Activated CD4-positive, alpha-beta T cell treated with anti-CD3 and anti-CD28 coated beads, Interleukin-2, amount 50 U/mL, for 16 hours (primary cell): ENCODE measurements around the gene SH3GL1.

ENCODE experiments used
- DNase-seq: peaks from one replicate; pipeline ENCODE4 v3.0.0-alpha.2; 2020

The SH3GL1 gene

DNA sequence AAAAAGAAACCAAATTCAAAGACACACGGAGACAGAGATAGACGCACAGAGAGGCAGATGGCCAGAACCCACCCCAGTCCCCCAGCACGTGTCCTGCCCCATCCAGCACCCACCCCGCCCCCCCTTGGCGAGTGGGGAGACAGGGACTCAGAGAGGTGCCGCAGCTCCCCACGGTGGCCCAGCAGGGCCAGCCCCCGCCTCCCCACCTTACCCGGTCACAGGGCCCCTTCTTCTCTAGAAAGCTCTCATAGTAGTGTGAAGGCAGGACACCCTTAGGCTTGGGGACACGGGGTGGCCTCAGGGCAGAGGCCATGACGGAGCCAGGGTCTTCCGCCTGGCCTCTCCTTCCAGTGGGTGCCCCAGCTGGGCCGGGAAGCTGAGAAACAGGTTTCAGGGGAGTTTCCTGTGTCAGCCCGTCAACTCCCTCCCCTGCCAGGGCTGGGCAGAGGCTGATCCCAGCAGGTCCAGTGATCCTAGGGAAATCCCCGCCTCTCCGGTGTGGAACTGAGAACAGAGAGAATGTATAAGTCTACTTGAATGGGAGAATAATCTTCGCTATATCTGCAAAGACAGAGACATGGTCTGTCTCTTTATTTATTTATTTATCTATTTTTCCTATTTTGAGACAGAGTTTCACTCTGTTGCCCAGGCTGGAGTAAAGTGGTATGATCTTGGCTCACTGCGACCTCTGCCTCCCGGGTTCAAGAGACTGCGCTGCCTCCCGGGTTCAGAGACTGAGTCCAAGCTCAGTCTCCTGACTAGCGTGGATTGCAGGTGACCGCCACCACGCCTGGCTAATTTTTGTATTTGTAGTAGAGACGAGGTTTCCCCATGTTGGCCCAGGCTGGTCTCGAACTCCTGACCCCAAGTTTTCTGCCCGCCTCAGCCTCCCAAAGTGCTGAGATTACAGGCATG, 61.6 kb downstream of the SH3GL1 start, which contains the start of gene STAP2:
Gene STAP2, minus strand, starts transcription at position 387 of the 915 bp plus-strand sequence. Its CDS starts 74 bp downstream, at position 313.
- no peak for DNase-seq

DNA sequence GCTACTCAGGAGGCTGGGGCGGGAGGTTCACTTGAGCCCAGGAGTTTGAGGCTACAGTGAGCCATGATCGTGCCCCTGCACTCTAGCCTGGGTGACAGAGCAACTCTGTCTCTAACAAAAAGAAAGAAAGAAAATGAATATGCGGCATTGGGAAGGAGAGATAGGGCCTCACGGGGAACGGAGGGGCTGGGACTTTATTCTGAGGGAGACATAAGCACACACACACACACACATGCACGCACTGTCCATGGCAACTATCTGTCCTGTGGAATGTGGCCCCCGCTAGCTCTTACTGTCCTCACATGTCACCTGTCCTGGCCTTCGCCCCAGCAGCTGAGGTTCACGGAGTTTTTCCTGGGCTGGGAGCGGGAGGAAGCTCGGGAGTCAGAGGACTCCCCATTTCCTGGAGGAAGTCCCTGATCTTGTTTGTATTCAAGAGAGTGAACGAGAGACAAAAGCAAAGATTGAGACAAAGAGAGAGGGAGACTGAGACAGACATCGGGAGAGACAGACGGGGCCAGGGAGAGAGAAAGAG, 62.4 kb downstream of the SH3GL1 start:
- DNase-seq, result no peak

DNA sequence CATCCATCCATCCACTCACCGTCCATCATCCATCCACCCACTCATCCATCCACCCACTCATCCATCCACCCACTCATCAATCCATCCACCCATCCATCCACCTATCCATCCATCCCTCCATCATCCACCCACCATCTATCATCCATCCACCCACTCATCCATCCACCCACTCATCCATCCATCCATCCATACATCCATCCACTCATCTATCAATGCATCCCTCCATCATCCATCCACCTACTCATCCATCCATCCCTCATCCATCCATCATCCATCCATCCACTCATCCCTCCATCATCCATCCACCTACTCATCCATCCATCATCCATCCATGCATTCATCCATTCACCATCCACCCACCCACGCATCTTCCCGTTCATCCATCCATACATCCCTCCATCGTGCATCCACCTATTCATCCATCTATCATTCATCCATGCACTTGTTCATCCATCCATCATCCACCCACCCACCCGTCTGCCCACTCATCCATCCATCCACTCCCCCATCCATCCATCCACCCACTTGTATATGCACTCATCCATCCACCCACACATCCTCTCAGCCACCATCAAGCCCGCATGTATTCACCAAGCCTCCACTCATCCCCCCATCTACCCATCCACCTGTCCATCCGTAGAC, 65.3 kb downstream of the SH3GL1 start:
- DNase-seq, result no peak

DNA sequence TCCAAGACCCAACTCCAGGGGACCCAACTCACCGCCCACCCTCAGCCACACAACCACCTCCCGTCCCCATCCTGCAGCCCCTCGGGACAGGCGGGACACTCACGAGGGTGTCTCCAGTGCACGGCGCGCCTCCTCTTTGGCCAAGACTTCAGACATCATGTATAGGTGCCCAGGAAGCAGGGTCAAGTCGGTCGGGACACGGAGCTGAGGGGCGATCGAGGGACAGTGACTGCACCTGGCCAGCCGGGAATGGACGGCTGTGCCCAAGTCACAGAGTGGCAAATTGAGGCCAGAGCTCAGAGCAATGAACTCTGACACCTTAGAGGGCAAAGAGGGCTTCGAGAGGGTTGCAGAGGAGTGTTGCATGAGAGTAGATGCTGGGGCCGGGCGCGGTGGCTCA, 70.5 kb downstream of the SH3GL1 start:
- DNase-seq, result no peak

DNA sequence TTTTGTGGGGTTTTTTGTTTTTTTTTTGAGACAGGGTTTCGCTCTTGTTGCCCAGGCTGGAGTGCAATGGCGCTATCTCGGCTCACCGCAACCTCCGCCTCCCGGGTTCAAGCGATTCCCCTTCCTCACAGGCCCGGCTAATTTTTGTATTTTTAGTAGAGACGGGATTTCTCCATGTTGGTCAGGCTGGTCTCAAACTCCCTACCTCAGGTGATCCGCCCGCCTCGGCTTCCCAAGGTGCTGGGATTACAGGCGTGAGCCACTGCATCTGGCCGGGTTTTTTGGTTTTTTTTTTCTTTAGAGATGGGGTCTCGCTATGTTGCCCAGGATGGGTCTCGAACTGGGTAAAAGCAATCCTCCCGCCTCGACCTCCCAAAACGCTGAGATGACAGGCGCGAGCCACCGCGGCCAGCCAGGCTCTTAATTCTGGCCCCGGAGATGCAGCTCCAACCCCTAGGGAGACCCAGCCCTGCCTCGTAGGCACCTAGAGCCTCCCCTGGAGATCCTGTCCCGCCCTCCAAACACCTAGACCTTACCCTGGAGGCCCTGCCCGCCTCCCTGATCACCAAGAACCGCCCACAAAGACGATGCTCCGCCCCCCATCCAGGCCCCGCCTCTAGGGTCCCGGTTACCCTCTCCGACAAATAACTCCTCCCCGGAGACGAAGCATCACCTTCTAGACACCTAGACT, 71.2 kb downstream of the SH3GL1 start:
- peak; percentile 55 for DNase-seq

DNA sequence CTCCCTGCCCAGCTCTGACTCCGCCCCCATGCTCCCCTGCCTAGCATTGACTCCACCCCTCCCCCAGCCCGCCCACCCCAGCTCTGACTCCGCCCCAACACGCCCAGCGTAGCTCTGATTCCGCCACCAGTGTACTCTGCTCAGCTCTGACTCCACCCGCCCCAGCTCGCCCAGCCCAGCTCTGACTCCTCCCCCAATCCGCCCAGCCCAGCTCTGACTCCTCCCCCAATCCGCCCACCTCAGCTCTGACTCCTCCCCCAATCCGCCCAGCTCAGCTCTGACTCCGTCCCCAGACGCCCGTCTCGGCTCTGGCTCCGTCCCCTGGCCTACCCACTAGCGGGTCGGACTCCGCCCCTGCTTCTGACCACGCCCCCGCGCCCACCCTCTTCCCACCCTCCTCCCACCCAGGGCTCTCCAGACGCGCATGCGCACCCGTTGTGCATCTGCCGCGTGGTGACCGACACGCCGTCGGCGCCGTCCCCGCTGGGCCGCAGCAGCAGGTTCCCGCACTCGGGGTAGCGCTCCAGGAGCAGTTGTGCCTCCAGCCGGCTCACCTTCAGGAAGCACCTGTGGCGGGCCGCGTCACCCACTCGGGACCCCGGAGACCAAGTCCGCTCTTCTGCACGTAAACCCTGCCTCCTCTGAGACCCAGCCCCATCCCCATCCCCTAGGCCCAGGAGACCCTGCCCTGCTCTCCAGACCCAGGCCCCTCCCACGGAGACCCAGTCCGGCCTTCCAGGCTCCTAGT, 71.9 kb downstream of the SH3GL1 start:
- peak; percentile 97 for DNase-seq

DNA sequence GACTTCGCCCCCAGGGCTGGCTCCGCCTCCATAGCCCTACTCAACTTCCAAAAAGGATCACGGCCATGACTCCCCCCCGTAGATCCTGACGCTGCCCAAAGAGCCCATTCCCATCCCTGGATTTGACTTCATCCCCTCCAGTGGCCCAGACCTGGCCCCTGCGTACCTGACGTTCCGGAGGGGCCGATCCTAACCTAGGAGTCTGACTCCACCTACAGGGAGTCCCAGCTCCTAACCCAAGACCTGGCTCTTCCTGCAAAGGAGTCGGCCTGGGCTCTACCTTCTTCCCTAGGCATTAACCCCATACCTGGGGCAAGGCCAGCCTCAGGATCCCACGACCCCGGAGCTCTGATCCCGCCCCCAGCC, 72.5 kb downstream of the SH3GL1 start:
- no peak for DNase-seq

DNA sequence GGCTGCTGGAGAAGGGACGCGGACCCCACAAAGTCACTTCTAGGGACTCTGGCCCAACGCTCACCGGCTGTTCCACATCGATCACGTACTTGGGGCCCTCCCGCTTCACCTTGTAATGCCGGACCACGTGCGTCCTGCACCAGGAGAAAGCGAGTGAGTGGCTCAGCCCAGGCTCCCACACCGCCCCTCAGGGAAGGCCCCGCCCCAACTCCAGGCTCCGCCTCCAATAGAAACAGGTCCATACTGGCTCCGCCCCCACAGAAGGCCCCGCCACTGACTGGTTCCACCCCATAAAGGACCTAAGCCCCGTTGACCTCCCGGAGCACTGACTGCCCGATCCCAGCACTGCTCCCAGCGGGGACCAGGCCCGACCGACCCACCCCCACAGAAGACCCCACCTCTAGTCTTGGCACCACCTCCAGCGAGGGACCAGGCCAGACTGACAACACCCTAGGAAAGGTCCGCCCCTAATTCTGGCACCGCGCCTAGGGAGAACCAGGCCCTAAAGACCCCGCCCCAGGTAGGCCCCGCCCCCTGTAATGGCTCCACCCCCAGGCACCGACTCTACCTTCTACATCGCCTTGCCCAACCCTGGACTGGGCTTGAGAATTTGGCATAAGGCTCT, 73.0 kb downstream of the SH3GL1 start:
- DNase-seq, result peak; percentile 76

DNA sequence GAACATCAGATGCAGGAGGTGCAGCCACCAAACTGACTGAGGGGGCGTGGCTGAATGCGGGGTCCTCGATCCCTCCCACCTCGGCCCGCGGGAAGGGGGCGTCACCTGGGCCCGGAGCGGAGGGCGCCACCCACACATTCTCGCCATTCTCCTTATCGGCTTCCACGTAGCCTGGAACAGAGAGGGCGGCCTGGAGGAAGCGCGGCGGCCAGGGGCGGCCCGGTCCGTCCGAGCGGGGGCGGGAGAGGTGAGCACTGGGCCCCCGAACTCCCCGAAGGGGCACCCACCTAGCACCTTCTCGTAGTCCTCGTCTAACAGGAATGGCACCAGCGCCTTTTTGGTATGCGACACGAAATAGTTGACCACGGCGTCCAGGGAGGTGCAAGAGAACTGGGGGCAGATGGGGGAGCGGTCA, 73.5 kb downstream of the SH3GL1 start:
- peak; percentile 27 for DNase-seq

DNA sequence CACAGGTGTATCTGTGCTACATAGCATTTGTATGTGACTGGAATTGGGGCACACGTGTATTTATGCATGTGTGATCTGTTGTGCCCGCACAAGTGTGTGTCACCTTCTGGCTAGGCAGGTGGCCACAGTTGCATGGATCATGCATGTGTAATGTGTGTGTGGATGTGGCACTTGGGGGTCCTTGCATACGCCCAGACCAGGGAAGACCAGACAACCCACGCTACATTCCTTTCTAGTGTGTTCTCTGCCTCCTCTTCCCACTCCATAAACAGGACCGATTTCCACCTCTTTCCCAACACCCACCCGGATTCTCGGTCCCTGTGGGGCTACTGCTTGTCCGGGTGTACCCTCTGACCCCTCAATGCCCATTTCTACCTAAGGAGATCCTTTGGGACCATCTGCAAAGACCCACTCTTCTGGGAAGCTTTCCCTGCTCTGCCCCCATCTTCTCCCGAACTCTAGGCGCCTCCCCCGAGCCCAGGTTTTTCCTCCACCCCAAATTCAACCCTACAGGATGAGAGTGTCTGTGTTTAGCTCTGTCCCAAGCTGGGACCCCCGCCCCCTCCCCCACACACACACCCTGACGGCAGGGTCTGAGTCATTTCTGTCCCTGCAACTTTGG, 74.0 kb downstream of the SH3GL1 start:
- DNase-seq, result no peak

DNA sequence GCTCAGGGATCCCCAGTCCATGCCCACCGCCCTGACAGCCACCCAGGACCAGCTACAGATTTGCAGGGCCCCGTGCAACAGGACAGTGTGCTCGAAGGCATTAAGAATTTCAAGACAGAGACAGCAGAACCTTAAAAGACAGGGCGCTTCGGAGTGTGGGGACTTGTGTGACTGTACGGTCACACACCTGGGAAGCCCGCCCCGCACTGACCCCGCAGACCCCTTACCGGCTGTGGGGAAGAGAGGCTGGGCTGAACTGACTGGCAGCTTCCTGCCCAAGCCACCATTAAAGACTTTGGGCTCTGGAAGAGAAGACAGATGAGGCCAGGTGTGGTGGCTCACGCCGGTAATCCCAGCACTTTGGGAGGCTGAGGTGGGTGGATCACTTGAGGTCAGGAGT, 76.1 kb downstream of the SH3GL1 start:
- no peak for DNase-seq

DNA sequence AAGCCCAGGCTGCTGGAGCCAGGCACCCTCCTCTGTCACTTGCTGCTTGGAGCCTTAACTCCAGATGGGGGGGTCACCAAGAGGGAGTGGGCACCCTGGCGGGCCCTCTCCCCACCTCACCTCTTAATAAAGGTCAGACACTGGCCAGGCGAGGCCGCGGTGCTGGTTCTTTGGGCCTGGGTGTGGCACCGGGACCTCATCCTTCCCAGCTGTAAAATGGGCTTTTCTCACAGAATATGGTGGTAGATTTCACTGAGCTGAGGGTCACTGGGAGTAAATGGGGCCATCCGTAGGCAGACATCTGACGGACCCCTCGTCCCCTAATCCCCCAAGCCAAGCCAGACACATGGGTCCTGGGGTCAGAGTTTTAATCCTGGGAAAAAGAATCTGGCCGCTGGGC, 76.7 kb downstream of the SH3GL1 start:
- DNase-seq, result no peak

DNA sequence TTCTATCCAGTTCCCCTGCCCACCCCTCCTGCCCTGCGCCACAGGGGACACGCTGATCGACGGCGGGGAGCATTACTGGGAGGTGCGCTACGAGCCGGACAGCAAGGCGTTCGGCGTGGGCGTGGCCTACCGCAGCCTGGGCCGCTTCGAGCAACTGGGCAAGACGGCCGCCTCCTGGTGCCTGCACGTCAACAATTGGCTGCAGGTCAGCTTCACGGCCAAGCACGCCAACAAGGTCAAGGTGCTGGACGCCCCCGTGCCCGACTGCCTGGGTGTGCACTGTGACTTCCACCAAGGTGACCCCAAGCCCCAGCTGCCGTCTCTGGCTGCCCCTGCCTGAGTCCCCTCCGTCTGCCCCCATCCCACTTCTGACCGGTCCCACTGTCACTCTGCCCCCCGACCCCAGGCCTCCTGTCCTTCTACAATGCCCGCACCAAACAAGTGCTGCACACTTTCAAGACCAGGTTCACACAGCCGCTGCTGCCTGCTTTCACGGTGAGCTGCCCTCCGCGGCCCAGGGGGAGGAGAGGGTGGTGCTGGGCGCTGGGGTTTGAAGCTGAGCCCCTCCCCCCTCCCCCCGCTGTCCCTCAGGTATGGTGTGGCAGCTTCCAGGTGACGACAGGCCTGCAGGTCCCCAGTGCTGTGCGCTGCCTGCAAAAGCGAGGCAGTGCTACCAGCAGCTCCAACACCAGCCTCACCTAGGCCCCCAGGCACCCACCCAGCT, 77.2 kb downstream of the SH3GL1 start:
- no peak for DNase-seq

DNA sequence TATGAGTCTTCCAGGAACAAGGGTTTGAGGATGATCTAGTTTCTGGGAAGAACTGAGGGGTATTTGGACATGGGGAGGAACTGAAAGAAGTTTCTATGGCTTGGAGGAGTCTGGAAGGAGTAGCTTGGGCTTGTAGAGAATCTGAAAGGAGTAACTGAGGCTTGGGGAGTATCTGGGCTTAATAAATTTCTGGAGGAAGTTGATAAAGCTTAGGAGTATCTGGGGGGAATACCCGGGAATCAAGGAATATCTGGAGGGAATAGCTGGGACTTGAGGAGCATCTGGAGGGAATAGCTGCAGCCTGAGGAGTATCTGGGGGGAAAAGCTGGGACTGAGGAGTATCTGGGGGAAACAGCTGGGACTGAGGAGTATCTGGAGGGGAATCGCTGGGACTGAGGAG, 79.9 kb downstream of the SH3GL1 start:
- DNase-seq, result no peak

DNA sequence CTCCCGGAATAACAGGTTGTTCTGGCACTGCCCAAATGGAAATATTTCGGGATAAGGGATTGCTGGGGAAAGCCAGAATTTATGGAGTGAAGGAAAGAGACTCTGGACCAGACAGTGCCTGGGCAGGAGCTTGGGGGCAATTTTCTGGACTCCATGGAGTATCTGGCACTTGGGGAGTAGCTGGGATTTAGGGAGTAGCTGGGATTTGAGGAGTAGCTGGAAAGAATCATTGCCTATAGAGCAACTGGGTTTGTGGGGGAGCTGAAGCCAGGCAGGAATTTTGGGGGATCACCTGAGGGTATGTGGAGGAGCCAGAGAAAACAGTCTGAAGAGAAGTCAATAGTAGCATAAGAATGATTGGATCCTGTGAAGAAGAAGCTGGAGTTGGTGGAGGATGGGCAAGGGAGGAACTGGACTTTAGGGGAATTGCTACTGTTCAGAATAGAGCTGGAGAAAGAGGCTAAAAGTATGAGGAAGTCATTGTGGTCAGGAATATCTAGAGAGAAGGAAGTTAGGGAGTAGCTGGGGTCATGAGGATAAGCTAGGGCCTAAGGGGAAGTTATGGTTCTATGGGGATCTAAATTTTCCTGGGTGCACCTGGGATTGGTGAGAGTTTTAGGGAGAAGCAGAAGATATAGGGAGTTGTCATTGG, 81.2 kb downstream of the SH3GL1 start:
- DNase-seq, result no peak

DNA sequence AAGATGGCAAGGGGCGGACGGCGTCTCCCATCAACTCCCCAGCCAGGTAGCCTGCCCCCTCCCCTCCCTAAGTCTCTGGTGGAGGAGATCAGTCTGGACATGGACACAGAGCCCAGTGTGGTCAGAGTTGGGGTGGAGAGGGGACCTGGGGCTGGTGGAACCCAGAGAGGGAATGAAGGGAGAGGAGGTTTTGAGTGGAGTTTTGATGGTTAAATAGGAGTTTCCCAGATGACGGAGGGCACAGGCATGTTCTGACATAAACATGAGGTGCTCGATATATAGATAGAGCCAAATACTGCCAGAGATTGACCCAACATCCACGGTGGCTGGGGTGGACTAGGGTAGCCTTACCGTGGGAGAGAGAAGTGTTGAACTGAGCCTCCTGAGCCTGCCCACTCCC, 81.9 kb downstream of the SH3GL1 start:
- DNase-seq, result no peak

DNA sequence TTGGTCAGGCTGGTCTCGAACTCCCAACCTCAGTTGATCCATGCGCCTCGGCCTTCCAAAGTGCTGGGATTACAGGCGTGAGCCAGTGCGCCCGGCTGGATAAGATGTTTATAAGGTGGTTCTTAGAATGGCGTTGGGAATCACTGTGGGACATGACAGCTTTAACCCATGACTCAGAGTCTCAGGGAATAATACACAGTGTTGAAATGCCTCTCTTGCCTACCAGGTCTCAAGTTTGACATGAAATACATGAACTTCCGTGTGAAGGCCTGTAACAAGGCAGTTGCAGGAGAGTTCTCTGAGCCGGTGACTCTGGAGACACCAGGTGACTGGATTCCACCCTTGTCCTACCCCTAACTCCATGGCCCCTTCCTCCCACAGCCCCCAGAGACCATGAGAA, 83.4 kb downstream of the SH3GL1 start:
- DNase-seq, result no peak

DNA sequence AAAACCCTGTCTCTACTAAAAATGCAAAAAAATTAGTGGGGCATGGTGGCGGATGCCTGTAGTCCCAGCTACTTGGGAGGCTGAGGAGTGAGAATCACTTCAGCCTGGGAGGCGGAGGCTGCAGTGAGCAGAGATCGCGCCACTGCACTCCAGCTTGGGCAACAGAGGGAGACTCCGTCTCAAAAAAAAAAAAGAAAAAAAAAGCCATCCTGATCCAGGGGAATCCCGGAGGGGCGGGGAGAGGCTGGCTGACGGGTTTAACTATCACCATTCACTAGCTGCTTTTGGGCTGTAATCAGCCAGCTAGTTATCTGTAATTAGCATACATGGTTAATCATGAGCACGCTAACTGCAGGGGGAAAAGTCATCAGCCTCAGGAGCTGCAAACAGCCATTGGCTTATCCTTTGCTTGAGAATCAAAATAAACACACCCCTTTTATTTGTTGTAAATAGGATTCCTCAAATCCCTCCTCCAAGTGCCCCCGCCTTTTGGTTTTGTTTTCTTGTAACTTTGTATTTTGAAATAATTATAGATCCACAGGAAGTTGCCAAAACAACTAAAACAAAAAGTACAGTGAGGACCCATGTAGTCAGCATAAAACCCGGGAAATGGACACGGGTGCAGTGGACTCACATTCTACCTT, 86.4 kb downstream of the SH3GL1 start:
- no peak for DNase-seq
